ENCODE measurements around the gene BOC. TPM values are rescaled to one million over a fixed set of nuclear protein-coding genes. Genes with fewer than 3 reads are reported as not detected.

The BOC gene
- total and polyA plus RNA-seq, 8 donors, result 5.2 to 51.3 (median 23.7) TPM

DNA sequence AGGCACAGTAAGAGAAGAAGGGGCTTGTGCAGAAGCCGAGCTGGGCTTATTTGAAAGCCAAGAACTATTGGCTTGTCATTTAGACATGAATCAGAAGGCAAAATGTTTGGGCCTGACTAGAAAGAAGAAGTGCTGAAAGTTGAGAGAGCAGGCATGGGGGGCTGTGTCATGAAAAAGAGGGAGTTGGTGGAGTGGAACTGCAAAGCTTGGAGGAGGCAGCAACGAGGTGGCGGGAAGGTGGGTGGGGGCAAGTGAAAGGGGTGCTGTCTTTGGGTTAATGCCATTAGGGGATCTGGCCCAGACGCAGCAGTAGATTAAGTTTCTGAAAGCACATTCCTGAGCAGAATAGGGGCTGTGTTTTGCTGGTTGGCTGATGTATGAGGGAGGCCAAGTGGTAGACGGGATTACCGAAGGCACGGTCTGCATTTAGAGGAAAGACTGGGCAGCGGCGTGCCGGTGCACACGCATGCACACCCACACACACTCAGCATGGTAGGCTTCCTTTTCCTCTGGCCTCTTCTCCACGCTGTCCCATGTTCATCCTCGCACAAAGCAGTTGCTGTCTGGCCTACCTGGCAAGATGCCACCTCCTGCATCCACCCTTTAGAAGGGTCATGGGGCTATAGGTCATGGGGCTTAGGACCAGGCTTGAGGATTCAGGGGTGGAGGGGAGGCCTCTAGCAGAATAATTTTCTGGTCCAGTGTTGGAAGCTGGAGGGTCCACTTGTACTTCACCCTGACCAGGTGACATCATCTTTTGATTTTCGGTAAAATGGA is 43.0 kb downstream of the BOC start:
- TF ChIP-seq EP300 (IDR thresholded peaks at IDR 0.05), result no peak
- no peak for TF ChIP-seq POLR2A (IDR thresholded peaks at IDR 0.05)
- TF ChIP-seq, protein P1, sequence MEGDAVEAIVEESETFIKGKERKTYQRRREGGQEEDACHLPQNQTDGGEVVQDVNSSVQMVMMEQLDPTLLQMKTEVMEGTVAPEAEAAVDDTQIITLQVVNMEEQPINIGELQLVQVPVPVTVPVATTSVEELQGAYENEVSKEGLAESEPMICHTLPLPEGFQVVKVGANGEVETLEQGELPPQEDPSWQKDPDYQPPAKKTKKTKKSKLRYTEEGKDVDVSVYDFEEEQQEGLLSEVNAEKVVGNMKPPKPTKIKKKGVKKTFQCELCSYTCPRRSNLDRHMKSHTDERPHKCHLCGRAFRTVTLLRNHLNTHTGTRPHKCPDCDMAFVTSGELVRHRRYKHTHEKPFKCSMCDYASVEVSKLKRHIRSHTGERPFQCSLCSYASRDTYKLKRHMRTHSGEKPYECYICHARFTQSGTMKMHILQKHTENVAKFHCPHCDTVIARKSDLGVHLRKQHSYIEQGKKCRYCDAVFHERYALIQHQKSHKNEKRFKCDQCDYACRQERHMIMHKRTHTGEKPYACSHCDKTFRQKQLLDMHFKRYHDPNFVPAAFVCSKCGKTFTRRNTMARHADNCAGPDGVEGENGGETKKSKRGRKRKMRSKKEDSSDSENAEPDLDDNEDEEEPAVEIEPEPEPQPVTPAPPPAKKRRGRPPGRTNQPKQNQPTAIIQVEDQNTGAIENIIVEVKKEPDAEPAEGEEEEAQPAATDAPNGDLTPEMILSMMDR (IDR thresholded peaks at IDR 0.05), result no peak
- Histone ChIP-seq H3K4me1 (peaks cover 0 to 40% (median 13%) of the 10 kb centered on the region in 4 donors), H3K4me3 (no peak overlapping the region), H3K27ac (peak overlapping the region in 4 of 5 donors; percentile 6 to 64 (median 40)), H3K36me3 (peaks cover 0 to 41% (median 29%) of the 10 kb centered on the region in 4 donors), H3K27me3 (no peaks in the 10 kb centered on the region), H3K9me3 (no peaks in the 10 kb centered on the region)
- 61 to 87% (median 72%) methylated on average over 14 of the region's 14 CpGs for WGBS, 5 donors
- intact Hi-C loops (cut with DNase I; ENCODE audit: low total_unique reads), result no loop called here
- DNase-seq, result peak in 1 of 2 donors; percentile 73

DNA sequence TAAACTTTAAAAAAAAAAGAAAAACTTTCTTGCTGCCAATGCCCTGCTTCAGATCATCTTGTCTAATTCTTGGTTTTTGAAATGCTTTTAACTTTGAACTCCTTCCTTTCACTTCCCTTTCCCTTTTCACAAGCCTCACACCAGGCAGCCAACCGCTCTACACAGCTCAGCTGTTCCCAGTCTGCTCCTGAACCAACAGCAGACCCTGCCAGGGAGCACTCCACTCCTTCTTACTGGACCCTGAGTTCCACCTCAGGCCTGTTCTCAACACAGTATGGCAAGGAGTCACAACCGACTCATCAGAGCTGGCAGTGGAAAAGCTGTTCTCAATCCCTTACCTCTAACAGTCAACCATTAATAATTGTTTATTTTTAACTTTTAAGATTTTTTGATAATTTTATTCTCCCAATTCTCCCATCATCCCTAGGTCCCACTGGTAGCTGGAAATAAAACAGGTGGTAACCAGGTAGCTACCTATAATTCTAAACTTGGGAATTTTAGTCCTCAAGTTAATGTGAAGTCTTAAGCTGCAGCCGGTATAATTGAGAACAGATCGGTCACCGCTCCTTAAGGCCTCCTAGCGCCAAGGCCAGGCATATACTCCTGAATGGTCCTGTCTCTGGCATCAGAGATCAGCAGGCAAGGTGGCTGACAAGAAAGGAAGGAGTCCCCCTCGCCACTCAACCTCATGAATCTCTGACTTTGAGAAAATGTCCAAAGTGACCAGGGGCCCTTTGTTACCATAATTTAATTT is 43.9 kb downstream of the BOC start:
- DNase-seq, result no peak
- peaks cover 0 to 46% (median 13%) of the 10 kb centered on the region in 4 donors for H3K4me1 ChIP-seq
- H3K9me3 ChIP-seq, result no peaks in the 10 kb centered on the region
- TF ChIP-seq EP300 (IDR thresholded peaks at IDR 0.05) (no peak), POLR2A (IDR thresholded peaks at IDR 0.05) (no peak), POLR2AphosphoS5 (IDR thresholded peaks at IDR 0.05) (no peak)
- TF ChIP-seq, protein P1 (IDR thresholded peaks at IDR 0.05), result no peak
- H3K36me3 ChIP-seq, result peaks cover 0 to 32% (median 23%) of the 10 kb centered on the region in 4 donors
- WGBS, 5 donors, result 84 to 94% (median 88%) methylated on average over 7 of the region's 7 CpGs
- intact Hi-C loops (cut with DNase I; ENCODE audit: low total_unique reads), result no loop called here
- H3K4me3 ChIP-seq, result no peak overlapping the region
- H3K27me3 ChIP-seq, result no peaks in the 10 kb centered on the region
- H3K27ac ChIP-seq, result peak overlapping the region in 4 of 5 donors; percentile 6 to 64 (median 40)

DNA sequence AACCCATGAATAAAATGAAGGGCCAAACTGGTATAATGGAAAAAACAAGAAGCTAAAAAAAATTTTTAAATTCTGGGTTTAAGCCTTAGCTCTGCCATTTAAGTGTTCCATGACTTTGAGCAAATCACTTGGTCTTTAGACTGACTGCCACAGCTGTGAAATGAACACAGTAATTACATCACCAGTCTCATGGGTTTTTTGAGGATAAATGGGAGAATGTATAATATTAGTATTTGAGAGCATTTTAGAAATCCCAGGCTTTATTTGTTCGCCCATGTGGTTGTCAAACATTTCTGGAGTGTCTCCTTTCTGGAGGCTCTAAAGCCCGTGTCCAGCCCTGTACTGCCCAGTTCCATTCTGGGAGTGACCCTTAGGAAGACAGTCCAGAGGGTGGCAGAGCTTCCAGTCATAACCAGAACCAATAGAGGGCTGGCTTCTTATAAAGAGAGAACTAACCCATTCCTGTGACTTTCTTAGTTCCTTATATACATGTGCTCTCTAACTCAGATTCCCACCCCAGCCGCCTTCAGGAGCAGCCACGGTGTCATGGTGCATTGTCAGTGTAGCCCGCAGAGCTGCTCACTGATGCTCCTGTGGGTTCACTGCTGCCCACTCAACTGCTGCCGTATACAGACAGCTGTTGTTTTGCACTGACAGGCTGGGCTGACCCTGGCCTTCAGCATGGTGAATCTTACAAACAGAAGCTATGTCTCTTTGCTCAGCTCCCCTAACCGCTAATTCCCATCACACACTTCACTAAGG is 44.7 kb downstream of the BOC start:
- DNase-seq, result no peak
- intact Hi-C loops (cut with DNase I; ENCODE audit: low total_unique reads), result no loop called here
- peaks cover 0 to 51% (median 15%) of the 10 kb centered on the region in 4 donors for H3K4me1 ChIP-seq
- TF ChIP-seq, protein P1 (IDR thresholded peaks at IDR 0.05), result no peak
- TF ChIP-seq POLR2AphosphoS5 (IDR thresholded peaks at IDR 0.05) (no peak), POLR2A (IDR thresholded peaks at IDR 0.05) (no peak), EP300 (IDR thresholded peaks at IDR 0.05) (no peak)
- no peaks in the 10 kb centered on the region for H3K27me3 ChIP-seq
- H3K36me3 ChIP-seq, result peaks cover 0 to 24% (median 16%) of the 10 kb centered on the region in 4 donors
- WGBS, 5 donors, result 87 to 94% (median 88%) methylated on average over 7 of the region's 7 CpGs
- H3K27ac ChIP-seq, result peak overlapping the region in 2 of 5 donors; percentile 64
- H3K4me3 ChIP-seq, result no peak overlapping the region
- H3K9me3 ChIP-seq, result no peaks in the 10 kb centered on the region

DNA sequence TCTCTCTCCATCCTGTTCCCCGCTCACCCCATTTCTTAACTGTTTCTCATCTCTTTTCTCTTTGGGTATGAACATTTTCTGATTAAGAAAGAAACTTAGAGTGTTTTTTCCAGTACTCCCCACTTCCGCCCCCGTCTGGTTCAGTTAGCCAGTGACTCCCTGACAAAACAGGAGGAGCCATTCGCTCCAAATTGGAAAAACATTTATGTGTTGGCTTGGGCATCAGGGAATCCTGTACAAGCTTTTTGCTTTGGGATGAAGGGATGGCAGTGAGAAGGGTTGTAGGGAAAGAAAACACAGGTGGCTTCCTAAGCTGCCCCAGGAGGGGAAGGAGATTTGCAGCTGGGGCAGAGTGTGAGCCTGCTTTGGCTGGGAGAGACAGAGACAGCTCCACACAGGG is 47.0 kb downstream of the BOC start:
- 74 to 92% (median 83%) methylated on average over 4 of the region's 4 CpGs for WGBS, 5 donors
- Histone ChIP-seq H3K9me3 (no peaks in the 10 kb centered on the region), H3K27ac (peak overlapping the region in 1 of 5 donors; percentile 48), H3K36me3 (peaks cover 0 to 6% (median 2%) of the 10 kb centered on the region in 4 donors), H3K4me3 (no peak overlapping the region), H3K27me3 (no peaks in the 10 kb centered on the region), H3K4me1 (peaks cover 0 to 71% (median 22%) of the 10 kb centered on the region in 4 donors)
- TF ChIP-seq EP300 (IDR thresholded peaks at IDR 0.05) (no peak), POLR2A (IDR thresholded peaks at IDR 0.05) (no peak), POLR2AphosphoS5 (IDR thresholded peaks at IDR 0.05) (no peak)
- TF ChIP-seq, protein P1 (IDR thresholded peaks at IDR 0.05), result no peak
- no peak for DNase-seq
- intact Hi-C loops (cut with DNase I; ENCODE audit: low total_unique reads), result no loop called here
